Measurements from ENCODE around the gene PHF2.

- TF ChIP-seq CTCF (IDR thresholded peaks at IDR 0.05; ENCODE audit: insufficient read depth, low read length, poor library complexity, severe bottlenecking), result peak; percentile 81
- no peak for TF ChIP-seq EZH2phosphoT487 (conservative IDR thresholded peaks at IDR 0.05; ENCODE audit: low read length)
Measured at GRCh38 chr9:93566408-93567270, 9.7 kb upstream of the PHF2 start.

Data from SU-DHL-6 (cell line).